ENCODE measurements around the gene CSRP1.

The CSRP1 gene

DNA sequence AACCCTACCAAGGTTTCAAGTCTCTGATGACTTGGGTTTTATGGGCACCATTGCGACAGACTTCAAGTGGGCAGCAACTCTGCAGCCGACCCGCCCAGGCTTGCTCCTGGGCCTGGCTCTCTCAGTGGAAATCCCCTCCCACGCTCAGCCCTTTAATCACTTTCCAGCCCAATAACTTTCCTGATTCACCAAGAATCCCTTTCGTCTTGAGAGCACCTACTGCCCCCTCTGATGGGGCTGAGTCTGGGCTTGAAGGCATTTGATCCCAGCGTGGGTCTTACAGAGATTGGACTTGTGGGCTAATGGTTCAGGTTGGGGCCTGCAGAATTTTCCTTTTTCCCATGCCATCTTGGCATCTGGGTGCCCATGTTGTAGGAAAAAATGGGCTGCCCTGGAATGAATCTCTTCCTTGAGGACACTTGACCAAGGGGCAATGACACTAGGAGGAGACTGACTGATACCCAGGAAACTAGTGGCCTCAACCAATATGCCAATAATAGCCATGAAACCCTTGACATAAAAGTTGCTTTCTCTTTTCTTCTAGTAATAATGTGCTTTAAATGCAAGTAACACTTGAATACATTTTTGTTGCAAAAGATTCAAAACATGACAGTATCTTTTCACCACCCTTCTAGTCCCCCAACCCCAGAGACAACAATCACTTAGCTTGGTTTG lies 30.1 kb downstream of the CSRP1 start:
- no peaks in the 10 kb centered on the region for H3K9me3 ChIP-seq (ENCODE audit: insufficient read depth, low read length)
- H3F3A ChIP-seq (ENCODE audit: insufficient read depth), result no peaks in the 10 kb centered on the region
- H3K27me3 ChIP-seq (ENCODE audit: low read length), result no peaks in the 10 kb centered on the region
- no peaks in the 10 kb centered on the region for H3K36me3 ChIP-seq (ENCODE audit: low read length)
- H3K79me2 ChIP-seq (ENCODE audit: insufficient read depth, low read length), result no peaks in the 10 kb centered on the region
- no peak overlapping the region for H3K4me2 ChIP-seq (ENCODE audit: low read depth, low read length, poor library complexity, severe bottlenecking)
- no peak overlapping the region for H3K27ac ChIP-seq (ENCODE audit: low read depth, low read length)
- no peak overlapping the region for H3K4me3 ChIP-seq (ENCODE audit: insufficient read depth, low read length, poor library complexity, severe bottlenecking)
- TF ChIP-seq, protein P1, sequence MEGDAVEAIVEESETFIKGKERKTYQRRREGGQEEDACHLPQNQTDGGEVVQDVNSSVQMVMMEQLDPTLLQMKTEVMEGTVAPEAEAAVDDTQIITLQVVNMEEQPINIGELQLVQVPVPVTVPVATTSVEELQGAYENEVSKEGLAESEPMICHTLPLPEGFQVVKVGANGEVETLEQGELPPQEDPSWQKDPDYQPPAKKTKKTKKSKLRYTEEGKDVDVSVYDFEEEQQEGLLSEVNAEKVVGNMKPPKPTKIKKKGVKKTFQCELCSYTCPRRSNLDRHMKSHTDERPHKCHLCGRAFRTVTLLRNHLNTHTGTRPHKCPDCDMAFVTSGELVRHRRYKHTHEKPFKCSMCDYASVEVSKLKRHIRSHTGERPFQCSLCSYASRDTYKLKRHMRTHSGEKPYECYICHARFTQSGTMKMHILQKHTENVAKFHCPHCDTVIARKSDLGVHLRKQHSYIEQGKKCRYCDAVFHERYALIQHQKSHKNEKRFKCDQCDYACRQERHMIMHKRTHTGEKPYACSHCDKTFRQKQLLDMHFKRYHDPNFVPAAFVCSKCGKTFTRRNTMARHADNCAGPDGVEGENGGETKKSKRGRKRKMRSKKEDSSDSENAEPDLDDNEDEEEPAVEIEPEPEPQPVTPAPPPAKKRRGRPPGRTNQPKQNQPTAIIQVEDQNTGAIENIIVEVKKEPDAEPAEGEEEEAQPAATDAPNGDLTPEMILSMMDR (IDR thresholded peaks at IDR 0.05; ENCODE audit: insufficient read depth, low read length, poor library complexity, severe bottlenecking), result no peak
- TF ChIP-seq EZH2phosphoT487 (conservative IDR thresholded peaks at IDR 0.05; ENCODE audit: low read length), result no peak
- H2AFZ ChIP-seq (ENCODE audit: low read depth, low read length, severe bottlenecking), result no peak overlapping the region
- no peaks in the 10 kb centered on the region for H4K20me1 ChIP-seq (ENCODE audit: low read depth, low read length)
- H3K9ac ChIP-seq (ENCODE audit: low read length), result no peak overlapping the region
- no peaks in the 10 kb centered on the region for H3K9me2 ChIP-seq (replicated peaks; ENCODE audit: insufficient read depth, low read length)

- H3K27ac ChIP-seq (ENCODE audit: low read depth, low read length), result no peak overlapping the region
- no peak overlapping the region for H2AFZ ChIP-seq (ENCODE audit: low read depth, low read length, severe bottlenecking)
- H3K36me3 ChIP-seq (ENCODE audit: low read length), result no peaks in the 10 kb centered on the region
- H3K79me2 ChIP-seq (ENCODE audit: insufficient read depth, low read length), result no peaks in the 10 kb centered on the region
- no peaks in the 10 kb centered on the region for H3K27me3 ChIP-seq (ENCODE audit: low read length)
- no peaks in the 10 kb centered on the region for H3K9me3 ChIP-seq (ENCODE audit: insufficient read depth, low read length)
- TF ChIP-seq EZH2phosphoT487 (conservative IDR thresholded peaks at IDR 0.05; ENCODE audit: low read length), result no peak
- TF ChIP-seq, protein P1 (IDR thresholded peaks at IDR 0.05; ENCODE audit: insufficient read depth, low read length, poor library complexity, severe bottlenecking), result no peak
- no peak overlapping the region for H3K4me2 ChIP-seq (ENCODE audit: low read depth, low read length, poor library complexity, severe bottlenecking)
- H3F3A ChIP-seq (ENCODE audit: insufficient read depth), result no peaks in the 10 kb centered on the region
- no peak overlapping the region for H3K9ac ChIP-seq (ENCODE audit: low read length)
- no peaks in the 10 kb centered on the region for H4K20me1 ChIP-seq (ENCODE audit: low read depth, low read length)
- no peak overlapping the region for H3K4me3 ChIP-seq (ENCODE audit: insufficient read depth, low read length, poor library complexity, severe bottlenecking)
- no peaks in the 10 kb centered on the region for H3K9me2 ChIP-seq (replicated peaks; ENCODE audit: insufficient read depth, low read length)
Observed at GRCh38 chr1:201475915-201476669, 30.8 kb downstream of the CSRP1 start.

DNA sequence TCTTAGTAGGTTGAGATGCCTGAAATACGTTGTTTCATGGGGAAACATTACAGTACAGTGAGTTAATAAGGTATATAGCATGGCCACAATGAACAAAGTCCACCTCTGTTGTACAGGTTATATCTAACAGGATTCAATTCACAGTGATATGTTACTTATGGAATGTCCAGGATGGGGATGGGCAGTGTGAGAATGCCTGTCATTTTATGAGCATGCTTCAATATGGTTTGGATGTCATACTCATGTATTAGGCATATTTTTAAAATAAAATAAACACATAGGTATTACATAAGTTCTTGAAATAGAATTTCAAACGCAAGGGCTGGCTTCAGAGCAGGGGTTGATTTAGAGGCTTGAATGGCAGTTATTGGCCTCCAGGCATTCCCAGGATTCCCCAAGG lies 31.8 kb downstream of the CSRP1 start:
- Histone ChIP-seq H3K9ac (ENCODE audit: low read length) (no peak overlapping the region), H3K4me2 (ENCODE audit: low read depth, low read length, poor library complexity, severe bottlenecking) (no peak overlapping the region), H3F3A (ENCODE audit: insufficient read depth) (no peaks in the 10 kb centered on the region), H3K79me2 (ENCODE audit: insufficient read depth, low read length) (no peaks in the 10 kb centered on the region), H2AFZ (ENCODE audit: low read depth, low read length, severe bottlenecking) (no peak overlapping the region), H4K20me1 (ENCODE audit: low read depth, low read length) (no peaks in the 10 kb centered on the region), H3K36me3 (ENCODE audit: low read length) (no peaks in the 10 kb centered on the region), H3K27ac (ENCODE audit: low read depth, low read length) (no peak overlapping the region), H3K27me3 (ENCODE audit: low read length) (no peaks in the 10 kb centered on the region), H3K4me3 (ENCODE audit: insufficient read depth, low read length, poor library complexity, severe bottlenecking) (no peak overlapping the region), H3K9me2 (replicated peaks; ENCODE audit: insufficient read depth, low read length) (no peaks in the 10 kb centered on the region), H3K9me3 (ENCODE audit: insufficient read depth, low read length) (no peaks in the 10 kb centered on the region)
- TF ChIP-seq, protein P1 (IDR thresholded peaks at IDR 0.05; ENCODE audit: insufficient read depth, low read length, poor library complexity, severe bottlenecking), result no peak
- TF ChIP-seq EZH2phosphoT487 (conservative IDR thresholded peaks at IDR 0.05; ENCODE audit: low read length), result no peak
